ENCODE results near the gene BCL2L1.
"Not testable (repeated sequence)": the region's sequence is repeated elsewhere in the genome, so short reads cannot be mapped to it uniquely, and the experiment has no call there.

BCL2L1 gene

DNA sequence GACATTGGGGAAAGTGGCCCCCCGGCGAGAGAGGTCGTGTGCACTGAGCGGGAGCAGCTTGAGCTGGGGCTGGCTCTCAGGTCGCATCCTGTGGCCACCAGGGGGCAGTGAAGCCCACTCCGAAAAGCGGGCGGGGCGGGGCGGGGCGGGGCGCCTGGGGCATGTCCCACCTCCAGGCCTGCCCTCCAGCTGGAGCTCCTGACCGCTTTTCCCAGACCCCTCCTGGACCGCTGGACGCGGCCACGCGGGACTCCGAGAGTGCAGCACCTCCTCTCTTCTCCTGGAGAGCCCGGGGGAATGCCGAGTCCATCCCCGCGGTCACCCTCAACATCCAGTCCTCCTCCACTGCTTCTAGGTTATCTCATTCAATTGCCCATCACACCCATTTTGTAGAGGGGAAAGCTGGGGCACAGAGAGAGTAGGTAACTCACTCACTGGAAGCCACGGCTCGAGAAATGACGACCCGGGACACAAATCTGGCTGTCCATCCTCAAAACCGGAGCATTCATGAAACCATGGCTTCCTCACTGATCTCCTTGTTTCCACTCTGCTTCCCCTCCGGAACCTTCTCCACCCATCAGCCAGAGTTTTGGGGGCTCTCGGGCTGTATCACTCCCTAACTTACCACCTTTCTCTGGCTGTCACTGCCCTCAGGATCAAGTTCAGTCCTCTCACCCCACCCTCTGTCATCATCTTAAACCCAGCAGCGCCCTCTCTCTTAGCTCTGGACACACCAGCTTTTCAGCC is 60.9 kb downstream of the BCL2L1 start:
- peak; percentile 66 to 70 for DNase-seq (ENCODE audit: low read depth in 2 of 2, low spot score in 1 of 2)

DNA sequence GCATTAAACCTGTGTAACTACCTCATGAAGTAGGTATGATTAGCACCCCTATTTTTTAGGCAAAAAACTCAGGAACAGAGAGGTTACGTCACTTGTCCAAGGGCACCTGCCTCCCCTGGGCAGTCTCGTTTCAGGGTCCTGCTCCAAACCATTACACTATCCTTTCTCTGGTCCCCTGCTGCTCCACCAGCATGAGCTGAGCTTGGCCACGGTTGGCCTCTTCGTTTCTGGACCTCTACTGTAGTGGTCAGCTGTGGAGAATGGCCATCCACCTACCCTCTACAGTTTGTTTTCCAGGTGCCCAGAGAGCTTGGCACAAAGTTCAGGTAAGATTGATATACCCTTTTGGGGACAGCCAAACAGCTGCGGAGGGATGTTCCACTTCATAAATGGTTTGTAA is 68.1 kb downstream of the BCL2L1 start:
- no peak for DNase-seq (ENCODE audit: low read depth in 2 of 2, low spot score in 1 of 2)

DNA sequence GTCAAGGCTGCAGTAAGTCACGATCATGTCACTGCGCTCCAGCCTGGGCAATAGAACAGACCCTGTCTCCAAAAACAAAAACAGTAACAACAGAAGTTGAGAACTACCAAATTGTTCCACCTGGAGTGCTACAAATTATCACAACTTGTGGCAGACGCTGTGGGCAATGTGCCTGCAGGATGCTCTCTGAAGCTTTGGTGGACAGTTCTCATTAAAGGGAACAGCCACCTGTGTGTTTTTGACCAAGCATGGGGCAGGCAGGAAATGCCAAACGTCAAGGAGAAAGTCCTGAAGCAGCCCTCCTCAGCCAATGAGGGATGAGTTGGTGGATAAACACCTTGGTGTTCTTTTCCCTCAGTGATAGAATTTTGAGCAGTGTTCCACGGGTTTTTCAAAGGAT is 69.1 kb downstream of the BCL2L1 start:
- no peak for DNase-seq (ENCODE audit: low read depth in 2 of 2, low spot score in 1 of 2)

DNA sequence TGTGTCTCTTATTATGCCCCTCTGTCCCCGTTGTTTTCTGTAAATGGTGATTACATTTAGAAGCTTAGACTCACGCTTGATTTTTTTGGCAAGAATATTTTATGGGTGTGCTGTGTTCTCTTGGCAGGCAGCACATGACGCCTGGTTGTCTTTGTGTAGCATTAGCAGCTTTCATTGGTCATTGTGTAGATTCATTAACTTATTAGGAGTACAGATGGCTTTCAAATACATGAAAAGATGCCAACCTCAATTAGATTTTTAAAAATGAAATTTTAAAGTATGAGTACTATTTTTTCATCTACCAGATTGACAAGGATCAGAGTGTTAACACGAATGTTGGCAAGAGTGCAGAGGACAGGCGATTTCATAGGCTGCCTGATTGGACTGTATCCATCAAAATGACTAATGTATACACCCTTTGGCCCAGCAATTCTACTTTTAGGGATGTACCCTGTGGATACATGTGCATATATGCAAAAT is 69.7 kb downstream of the BCL2L1 start:
- DNase-seq (ENCODE audit: low read depth in 2 of 2, low spot score in 1 of 2): no peak

DNA sequence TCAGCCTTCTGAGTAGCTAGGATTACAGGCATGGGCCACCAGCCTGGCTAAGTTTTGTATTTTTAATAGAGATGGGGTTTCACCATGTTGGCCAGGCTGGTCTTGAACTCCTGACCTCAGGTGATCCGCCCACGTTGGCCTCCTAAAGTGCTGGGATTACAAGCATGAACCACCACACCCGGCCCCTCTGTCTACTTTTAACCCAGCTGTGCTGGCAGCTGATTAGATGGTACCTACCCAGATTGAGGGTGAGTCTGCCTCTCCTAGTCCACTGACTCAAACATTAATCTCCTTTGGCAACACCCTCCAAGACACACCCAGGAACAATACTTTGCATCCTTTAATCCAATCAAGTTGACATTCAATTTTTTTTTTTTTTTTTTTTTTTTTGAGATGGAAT is 74.6 kb downstream of the BCL2L1 start:
- not testable (repeated sequence) for DNase-seq (ENCODE audit: low read depth in 2 of 2, low spot score in 1 of 2)

DNA sequence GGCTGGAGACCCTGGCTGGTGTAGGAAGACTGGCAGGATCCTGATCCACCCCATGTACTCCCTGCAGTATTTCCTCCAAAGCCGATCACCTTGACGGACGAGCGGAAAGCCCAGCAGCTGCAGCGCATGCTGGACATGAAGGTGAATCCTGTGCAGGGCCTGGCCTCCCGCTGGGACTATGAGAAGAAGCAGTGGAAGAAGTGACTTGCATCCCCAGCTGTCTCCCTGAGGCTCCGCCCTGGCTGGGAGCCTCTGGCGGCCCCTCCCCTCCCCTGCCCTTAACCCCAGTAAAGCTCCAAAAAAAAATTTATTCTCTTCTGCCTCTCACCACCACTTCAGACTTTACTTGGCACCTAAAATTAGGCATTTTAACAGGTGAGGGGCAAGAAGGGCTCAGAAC is 78.0 kb downstream of the BCL2L1 start:
- DNase-seq (ENCODE audit: low read depth in 2 of 2, low spot score in 1 of 2): no peak

DNA sequence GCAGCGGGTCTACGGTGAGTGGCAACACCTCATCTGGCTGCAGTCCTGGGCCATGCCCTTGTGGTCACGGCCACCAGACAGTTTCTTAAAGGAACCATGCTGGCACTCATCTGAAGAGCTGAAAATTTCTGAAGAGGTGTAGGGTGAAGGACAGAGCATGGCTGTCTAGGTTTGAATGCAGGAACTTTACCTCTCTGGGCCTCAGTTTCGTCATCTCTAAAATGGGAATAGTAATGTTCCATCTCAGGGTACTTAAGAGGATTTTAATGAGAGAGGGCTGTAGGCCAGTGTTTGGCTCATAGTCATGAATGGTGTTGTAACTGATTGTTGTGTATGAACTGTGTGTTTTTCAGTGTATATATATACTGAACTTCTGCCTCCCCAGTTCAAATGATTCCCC is 79.1 kb downstream of the BCL2L1 start:
- DNase-seq (ENCODE audit: low read depth in 2 of 2, low spot score in 1 of 2): no peak

DNA sequence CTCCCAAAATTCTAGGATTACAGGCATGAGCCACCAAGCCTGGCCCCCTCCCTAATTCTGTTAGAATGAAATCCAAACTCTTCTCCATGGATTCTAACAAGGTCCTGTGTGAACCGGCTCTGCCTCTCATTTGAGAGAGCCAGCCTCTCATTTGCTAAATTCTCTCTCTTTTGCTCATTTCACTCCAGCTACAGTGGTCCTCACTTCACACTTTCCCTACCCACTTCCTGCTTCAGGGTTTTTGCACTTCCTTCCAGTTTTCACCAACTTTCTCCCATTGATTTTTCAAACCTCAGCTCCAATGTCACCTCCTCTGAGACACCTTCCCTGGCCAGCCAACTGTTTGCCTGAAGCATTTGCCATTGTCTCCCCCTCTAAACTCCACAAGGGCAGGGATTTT is 79.8 kb downstream of the BCL2L1 start:
- DNase-seq (ENCODE audit: low read depth in 2 of 2, low spot score in 1 of 2): no peak

DNA sequence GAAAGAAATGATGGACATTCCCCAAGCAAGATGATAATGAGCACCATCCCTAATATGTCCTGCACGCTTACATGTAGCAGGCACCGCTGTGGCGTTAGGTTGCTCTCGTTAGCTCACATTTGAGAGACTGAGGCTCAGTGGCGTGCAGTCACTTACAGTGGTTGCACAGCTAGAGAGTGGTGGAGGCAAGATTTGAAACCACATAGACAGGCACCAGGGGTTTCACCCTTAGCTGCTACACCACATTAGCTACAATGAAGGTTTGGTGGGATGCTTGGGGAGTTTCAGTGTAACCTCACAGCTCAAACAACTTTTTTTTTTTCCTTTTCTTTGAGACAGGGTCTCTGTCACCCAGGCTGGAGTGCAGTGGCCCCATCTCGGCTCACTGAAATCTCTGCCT is 81.3 kb downstream of the BCL2L1 start:
- no peak for DNase-seq (ENCODE audit: low read depth in 2 of 2, low spot score in 1 of 2)

DNA sequence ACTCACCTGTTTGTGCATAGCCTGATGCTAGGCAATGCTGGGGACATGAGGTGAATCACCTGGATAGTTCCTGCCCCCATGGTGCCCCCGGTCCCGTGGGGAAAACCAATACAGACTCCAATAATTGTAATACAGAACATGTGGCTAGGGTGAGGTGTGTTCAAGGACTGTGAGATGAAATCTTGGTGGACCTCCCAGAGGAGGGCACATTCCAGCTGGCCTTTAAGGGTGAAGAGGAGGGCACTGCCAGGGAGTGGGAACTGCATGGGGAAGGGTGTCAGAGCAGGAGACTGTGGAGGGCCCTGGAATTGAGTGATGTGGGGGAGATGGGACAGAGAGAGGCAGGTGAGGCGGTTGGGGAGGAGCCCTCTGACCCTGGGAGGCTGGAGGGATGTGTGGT is 82.4 kb downstream of the BCL2L1 start:
- DNase-seq (ENCODE audit: low read depth in 2 of 2, low spot score in 1 of 2): no peak

DNA sequence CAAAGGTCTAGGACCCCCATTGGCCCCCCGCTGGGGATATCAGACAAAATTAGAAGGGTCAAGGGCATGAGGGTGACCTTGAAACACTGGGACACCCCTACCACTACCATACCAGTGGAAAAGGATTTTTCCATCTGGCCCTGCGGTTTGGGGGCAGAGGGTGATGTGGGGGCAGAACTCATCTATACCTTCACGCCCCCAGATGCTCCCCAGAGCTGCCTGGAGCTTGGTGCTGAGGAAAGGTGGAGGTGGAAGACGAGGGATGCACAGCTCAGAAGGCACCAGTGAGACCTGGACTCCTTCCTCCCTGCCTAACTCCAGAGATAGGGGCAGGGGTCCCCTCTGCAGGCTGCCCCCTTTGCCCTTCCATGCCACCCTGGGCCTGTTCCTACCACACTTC is 83.9 kb downstream of the BCL2L1 start:
- no peak for DNase-seq (ENCODE audit: low read depth in 2 of 2, low spot score in 1 of 2)

DNA sequence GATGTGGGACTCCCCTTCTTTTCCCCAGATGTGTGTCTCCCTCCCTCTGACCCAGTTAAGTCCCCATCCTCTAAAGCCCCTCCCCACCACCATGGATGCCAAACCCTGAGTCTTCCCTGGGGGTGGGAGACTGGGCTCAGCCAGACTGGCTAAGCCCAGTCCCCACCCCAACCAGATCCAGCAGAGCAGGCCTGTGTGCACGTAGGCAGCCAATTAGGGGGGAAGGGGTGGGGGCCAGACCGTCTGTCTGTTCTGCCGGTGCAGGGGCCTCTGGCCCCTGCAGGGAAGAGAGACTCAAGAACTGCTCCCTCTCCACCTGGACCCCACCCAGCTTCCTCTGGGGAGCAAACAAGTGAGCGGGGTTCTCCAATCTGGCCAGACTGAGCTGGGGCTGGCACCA is 84.4 kb downstream of the BCL2L1 start:
- DNase-seq (ENCODE audit: low read depth in 2 of 2, low spot score in 1 of 2): no peak

DNA sequence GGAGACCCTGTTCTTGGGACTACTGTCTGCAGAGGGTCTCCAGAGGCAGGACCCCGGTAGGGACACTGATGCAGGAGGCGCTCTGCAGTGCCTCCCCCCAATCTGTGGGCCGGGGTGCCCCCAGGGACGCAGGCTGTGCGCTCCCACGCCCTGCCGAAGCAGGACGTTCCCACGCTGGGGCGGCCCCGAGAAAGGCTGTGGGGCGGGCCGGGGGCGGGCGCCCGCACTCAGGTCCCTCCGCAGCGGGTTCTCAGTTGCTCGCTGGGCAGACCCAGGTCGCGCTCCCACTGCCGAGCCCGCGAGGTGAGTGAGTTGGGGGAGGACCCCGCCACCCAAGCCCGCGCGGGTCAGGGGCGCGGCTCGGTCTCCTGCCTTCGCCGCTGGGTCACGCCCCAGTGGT is 85.0 kb downstream of the BCL2L1 start, which contains the start of gene COX4I2:
COX4I2 (plus strand) TSS at position 253 of the 400 bp plus-strand sequence. CDS start 1,106 bp downstream, outside the sequence.
- DNase-seq (ENCODE audit: low read depth in 2 of 2, low spot score in 1 of 2): no peak

DNA sequence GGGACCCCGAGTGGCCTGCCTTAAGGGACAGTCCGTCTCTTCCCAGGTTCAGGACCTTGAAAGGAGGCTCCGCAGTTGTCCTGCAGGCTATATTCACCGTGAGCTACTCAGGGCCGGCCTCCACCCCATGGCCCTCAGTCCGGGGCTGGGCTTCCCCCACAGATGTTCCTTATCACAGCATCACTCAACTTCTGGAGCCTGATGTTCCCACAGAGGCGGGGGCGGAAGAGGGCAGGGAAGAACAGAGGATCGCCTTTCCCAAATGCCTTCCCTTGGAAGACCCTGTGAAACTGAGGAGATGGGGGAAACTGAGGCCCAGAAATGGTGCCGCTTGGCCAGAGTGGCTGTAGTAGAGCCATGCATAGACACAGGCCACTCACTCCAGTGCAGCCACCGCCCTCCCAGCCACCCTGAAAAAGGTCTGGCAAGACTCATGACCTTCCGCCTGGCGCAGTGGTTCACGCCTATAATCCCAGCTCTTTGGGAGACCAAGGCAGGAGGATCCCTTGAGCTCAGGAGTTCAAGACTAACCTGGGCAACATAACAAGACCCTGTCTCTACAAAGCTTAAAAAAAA is 89.2 kb downstream of the BCL2L1 start:
- no peak for DNase-seq (ENCODE audit: low read depth in 2 of 2, low spot score in 1 of 2)

DNA sequence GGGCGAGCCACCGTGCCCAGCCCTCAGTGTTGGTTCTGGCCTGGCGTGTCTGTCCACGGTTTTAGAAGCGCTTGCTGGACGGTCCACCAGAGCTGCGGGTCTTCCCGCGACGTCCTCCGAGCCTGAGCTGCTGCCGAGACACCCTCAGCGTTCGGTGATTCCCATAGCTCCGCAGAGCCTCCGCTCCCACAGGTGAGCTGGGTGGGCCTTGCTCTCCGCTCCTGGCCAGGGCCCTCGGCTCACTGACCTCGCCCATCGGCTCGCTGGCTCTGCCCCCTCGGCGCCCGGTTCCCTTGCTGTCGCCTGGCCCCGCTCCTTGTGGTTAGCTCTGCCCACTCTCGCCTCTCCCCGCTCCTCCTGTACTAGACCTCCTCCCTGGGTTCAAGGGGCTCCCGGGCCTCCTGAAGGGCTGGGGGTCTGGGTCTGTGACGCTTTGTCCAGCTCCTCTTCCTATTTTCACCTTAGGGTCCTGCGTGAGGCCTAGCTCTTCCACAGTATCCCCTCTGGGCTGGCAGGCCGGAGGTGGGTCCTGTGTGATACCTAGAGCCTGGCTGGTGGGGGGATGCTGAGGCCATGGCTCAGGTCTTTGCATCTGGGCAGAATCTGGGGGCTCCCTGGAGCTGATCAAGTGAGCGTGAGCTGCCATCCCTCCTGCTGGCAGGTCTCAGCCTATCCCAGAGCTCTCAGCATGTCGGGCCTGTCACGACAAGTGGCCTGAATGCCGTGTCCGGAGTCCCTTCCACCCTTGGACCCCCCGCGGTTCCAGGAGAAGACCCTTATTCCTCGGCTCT is 89.9 kb downstream of the BCL2L1 start:
- no peak for DNase-seq (ENCODE audit: low read depth in 2 of 2, low spot score in 1 of 2)

DNA sequence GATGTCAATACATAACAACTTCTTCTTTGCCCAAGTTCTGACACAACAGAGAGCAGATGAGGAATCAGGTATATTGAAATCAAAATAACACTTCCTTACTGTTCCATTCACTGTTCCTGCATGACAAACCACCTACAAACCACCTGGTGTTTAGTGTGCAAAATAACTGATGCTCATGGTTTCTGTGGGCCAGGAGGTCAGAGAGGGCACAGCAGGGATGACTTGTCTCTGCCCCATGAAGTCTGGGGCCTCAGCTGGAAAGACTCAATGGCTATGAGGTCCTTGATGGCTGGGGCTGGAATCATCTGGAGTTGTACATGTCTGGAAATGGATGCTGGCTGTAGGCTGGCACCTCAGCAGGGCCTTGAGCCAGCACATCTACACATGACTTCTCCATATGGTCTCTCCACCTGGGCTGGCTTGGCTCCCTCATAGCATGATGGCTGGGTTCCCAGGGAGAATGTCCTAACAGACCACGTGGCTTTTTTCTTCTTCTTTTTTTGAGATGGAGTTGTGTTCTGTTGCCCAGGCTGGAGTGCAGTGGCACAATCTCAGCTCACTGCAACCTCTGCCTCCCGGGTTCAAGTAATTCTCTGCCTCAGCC is 92.4 kb downstream of the BCL2L1 start:
- no peak for DNase-seq (ENCODE audit: low read depth in 2 of 2, low spot score in 1 of 2)

DNA sequence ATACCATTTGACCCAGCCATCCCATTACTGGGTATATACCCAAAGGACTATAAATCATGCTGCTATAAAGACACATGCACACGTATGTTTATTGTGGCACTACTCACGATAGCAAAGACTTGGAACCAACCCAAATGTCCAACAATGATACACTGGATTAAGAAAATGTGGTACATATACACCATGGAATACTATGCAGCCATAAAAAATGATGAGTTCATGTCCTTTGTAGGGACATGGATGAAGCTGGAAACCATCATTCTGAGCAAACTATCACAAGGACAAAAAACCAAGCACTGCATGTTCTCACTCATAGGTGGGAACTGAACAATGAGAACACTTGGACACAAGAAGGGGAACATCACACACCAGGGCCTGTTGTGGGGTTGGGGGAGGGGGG is 94.6 kb downstream of the BCL2L1 start:
- not testable (repeated sequence) for DNase-seq (ENCODE audit: low read depth in 2 of 2, low spot score in 1 of 2)

DNA sequence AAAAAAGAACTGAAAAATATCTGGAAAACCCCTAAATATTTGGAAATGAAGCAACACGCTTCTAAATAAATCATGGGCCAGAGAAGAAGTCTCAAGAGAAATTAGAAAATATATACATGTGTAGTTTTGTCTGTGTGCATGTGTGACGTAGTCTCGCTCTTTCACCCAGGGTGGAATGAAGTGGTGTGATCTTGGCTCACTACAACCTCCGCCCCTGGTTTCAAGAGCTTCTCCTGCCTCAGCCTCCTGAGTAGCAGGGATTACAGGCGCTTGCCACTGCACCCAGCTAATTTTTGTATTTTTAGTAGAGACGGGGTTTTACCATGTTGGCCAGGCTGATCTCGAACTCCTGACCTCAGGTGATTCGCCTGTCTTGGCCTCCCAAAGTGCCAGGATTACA is 96.1 kb downstream of the BCL2L1 start:
- not testable (repeated sequence) for DNase-seq (ENCODE audit: low read depth in 2 of 2, low spot score in 1 of 2)

DNA sequence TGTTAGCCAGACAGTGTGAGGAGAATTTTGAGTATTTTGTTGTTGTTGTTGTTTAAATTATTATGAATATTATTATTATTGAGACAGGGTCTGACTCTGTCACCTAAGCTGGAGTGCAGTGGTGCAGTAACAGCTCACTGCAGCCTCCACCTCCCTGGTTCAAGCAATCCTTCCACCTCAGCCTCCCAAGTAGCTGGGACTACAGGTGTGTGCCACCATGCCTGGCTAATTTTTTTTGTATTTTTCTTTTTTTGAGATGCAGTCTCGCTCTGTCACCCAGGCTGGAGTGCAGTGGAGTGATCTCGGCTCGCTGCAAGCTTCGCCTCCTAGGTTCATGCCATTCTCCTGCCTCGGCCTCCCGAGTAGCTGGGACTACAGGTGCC is 99.6 kb downstream of the BCL2L1 start:
- DNase-seq (ENCODE audit: low read depth in 2 of 2, low spot score in 1 of 2): not testable (repeated sequence)

DNA sequence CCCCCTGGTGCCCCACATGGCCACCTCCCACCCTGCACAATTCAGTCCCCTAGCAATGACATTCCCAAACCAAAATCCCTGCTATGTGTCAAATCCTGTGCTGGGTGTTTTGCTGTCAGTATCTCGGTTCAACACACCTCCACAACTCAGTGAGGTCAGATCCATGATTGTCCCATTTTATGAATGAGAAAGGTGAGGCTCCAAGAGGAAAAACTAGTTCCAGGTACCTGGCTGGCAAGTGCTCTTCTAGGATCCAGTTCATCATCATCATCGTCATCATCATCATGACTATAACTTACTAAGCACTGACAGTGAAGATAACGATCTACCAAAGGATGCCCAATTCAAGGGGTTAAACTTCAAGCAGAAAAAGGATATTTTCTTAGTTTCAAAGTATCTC is 102.4 kb downstream of the BCL2L1 start:
- no peak for DNase-seq (ENCODE audit: low read depth in 2 of 2, low spot score in 1 of 2)

DNA sequence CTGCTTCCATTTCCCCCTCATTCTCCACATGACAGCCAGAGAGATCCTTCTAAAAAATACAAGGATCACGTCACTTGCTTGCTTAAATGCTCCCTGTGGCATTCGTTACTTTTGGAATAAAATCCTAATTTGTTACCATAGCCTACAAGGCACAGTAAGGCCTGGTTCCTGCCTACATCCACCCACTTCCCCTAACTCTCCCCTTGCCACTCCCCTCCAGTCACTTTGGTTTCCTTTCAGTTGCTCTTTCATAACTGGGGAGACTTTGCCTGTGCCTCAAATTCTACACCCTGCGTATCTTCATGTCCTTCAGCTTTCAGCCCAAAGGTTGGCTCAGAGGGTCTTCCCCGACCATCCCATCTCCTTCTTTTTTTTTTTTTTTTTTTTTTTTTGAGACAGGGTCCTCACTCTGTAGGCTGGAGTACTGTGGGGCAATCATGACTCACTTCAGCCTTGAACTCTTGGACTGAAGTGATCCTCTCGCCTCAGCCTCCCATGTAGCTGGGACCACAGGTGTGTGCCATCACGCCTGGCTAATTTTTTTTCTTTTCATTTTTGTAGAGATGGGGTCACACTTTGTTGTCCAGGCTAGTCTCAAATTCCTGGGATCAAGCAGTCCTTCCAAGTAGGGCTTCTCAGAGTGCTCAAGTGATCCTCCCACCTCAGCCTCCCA is 105.1 kb downstream of the BCL2L1 start:
- DNase-seq (ENCODE audit: low read depth in 2 of 2, low spot score in 1 of 2): no peak
